HEK293 (cell line): ENCODE results near the gene MOCS3.

Source experiments
- GLIS2 ChIP-seq: fragments of 450-650 bp; formaldehyde crosslinking; IDR thresholded peaks from 2 replicates; pipeline ENCODE4 v1.5.1; 2016; ENCODE audit warnings: missing biosample characterization, missing genetic modification characterization
- PRDM10 ChIP-seq: fragments of 450-650 bp; formaldehyde crosslinking; IDR thresholded peaks from 2 replicates; pipeline ENCODE4 v1.5.1; 2016; ENCODE audit warnings: missing biosample characterization, missing genetic modification characterization
- RBAK ChIP-seq: fragments of 450-650 bp; formaldehyde crosslinking; IDR thresholded peaks from 2 replicates; pipeline ENCODE4 v1.5.1; 2016; ENCODE audit warnings: missing biosample characterization, missing genetic modification characterization
- SETDB1 ChIP-seq: IDR thresholded peaks from one replicate; pipeline ENCODE4 v1.6.1; 2017; ENCODE audit warnings: mild to moderate bottlenecking, low read length, moderate library complexity, mixed read lengths; ENCODE audit not compliant: insufficient read length
- SP7 ChIP-seq: fragments of 450-650 bp; formaldehyde crosslinking; IDR thresholded peaks from 2 replicates; pipeline ENCODE4 v1.5.1; 2016; ENCODE audit warnings: missing biosample characterization, missing genetic modification characterization
- ZNF10 ChIP-seq: fragments of 450-650 bp; formaldehyde crosslinking; IDR thresholded peaks from 2 replicates; pipeline ENCODE4 v1.5.1; 2017; ENCODE audit warnings: missing biosample characterization, missing genetic modification characterization
- ZNF184 ChIP-seq: fragments of 450-650 bp; IDR thresholded peaks from 2 replicates; pipeline ENCODE4 v1.5.1; 2018; ENCODE audit warnings: missing biosample characterization, mild to moderate bottlenecking, missing genetic modification characterization
- ZNF280D ChIP-seq: fragments of 450-650 bp; formaldehyde crosslinking; IDR thresholded peaks from 2 replicates; pipeline ENCODE4 v1.5.1; 2016; ENCODE audit warnings: missing biosample characterization, missing genetic modification characterization
- ZNF416 ChIP-seq: fragments of 450-650 bp; formaldehyde crosslinking; IDR thresholded peaks from 2 replicates; pipeline ENCODE4 v1.5.1; 2016; ENCODE audit warnings: missing biosample characterization, missing genetic modification characterization
- ZNF433 ChIP-seq: fragments of 450-650 bp; formaldehyde crosslinking; IDR thresholded peaks from 2 replicates; pipeline ENCODE4 v1.5.1; 2016; ENCODE audit warnings: missing biosample characterization, missing genetic modification characterization, low read depth
- ZNF449 ChIP-seq: fragments of 450-650 bp; formaldehyde crosslinking; IDR thresholded peaks from 2 replicates; pipeline ENCODE4 v1.5.1; 2017; ENCODE audit warnings: missing biosample characterization, mild to moderate bottlenecking, missing genetic modification characterization, moderate library complexity
- ZNF473 ChIP-seq: fragments of 450-650 bp; formaldehyde crosslinking; IDR thresholded peaks from 2 replicates; pipeline ENCODE4 v1.5.1; 2017; ENCODE audit warnings: missing biosample characterization, missing genetic modification characterization
- ZNF488 ChIP-seq: fragments of 450-650 bp; formaldehyde crosslinking; IDR thresholded peaks from 2 replicates; pipeline ENCODE4 v1.5.1; 2016; ENCODE audit warnings: missing biosample characterization, missing genetic modification characterization
- ZNF514 ChIP-seq: fragments of 450-650 bp; formaldehyde crosslinking; IDR thresholded peaks from 2 replicates; pipeline ENCODE4 v1.5.1; 2016; ENCODE audit warnings: missing biosample characterization, missing genetic modification characterization
- ZNF518A ChIP-seq: fragments of 450-650 bp; formaldehyde crosslinking; conservative IDR thresholded peaks from 2 replicates; pipeline ENCODE4 v1.5.1; 2016; ENCODE audit warnings: low read depth, missing biosample characterization, missing genetic modification characterization
- ZNF529 ChIP-seq: fragments of 450-650 bp; formaldehyde crosslinking; IDR thresholded peaks from 2 replicates; pipeline ENCODE4 v1.5.1; 2017; ENCODE audit warnings: missing genetic modification characterization, missing biosample characterization; ENCODE audit not compliant: insufficient replicate concordance
- ZNF548 ChIP-seq: fragments of 450-650 bp; formaldehyde crosslinking; IDR thresholded peaks from 2 replicates; pipeline ENCODE4 v1.5.1; 2016; ENCODE audit warnings: missing biosample characterization, missing genetic modification characterization
- ZNF558 ChIP-seq: fragments of 450-650 bp; formaldehyde crosslinking; IDR thresholded peaks from 2 replicates; pipeline ENCODE4 v1.5.1; 2016; ENCODE audit warnings: missing biosample characterization, missing genetic modification characterization
- ZNF621 ChIP-seq: fragments of 450-650 bp; formaldehyde crosslinking; IDR thresholded peaks from 2 replicates; pipeline ENCODE4 v1.5.1; 2017; ENCODE audit warnings: missing biosample characterization, missing genetic modification characterization
- ZNF704 ChIP-seq: fragments of 450-650 bp; formaldehyde crosslinking; IDR thresholded peaks from 2 replicates; pipeline ENCODE4 v1.5.1; 2016; ENCODE audit warnings: missing biosample characterization, missing genetic modification characterization
- ZNF76 ChIP-seq: fragments of 450-650 bp; formaldehyde crosslinking; IDR thresholded peaks from 2 replicates; pipeline ENCODE4; 2016; ENCODE audit warnings: low read depth, missing biosample characterization, missing genetic modification characterization, borderline replicate concordance
- ZNF792 ChIP-seq: fragments of 450-650 bp; formaldehyde crosslinking; IDR thresholded peaks from 2 replicates; pipeline ENCODE4 v1.5.1; 2016; ENCODE audit warnings: missing biosample characterization, missing genetic modification characterization

Gene MOCS3

GRCh38 chr20:50929299-50930138 is 29.1 kb upstream of the MOCS3 start (continued):
- TF ChIP-seq GLIS2 (tag by site-specific recombination) (peak; percentile 74), ZNF488 (tag by site-specific recombination) (no peak), SETDB1 (no peak), ZNF518A (tag by site-specific recombination) (no peak; the same call in 1 of the 2 replicates), ZNF433 (tag by site-specific recombination) (no peak), ZNF449 (tag by site-specific recombination) (no peak; the same call in 1 of the 2 replicates), RBAK (no peak), ZNF621 (no peak), ZNF10 (tag by site-specific recombination) (peak; percentile 71; the same call in 1 of the 2 replicates), PRDM10 (tag by site-specific recombination) (peak; percentile 47; the same call in 1 of the 2 replicates), ZNF280D (tag by site-specific recombination) (peak; percentile 34; the same call in 1 of the 2 replicates), ZNF184 (no peak; the same call in 1 of the 2 replicates), ZNF548 (no peak), ZNF76 (tag by site-specific recombination) (peak; percentile 92), ZNF514 (no peak), ZNF529 (no peak), ZNF416 (no peak), SP7 (tag by site-specific recombination) (peak; percentile 78), ZNF558 (tag by site-specific recombination) (peak; percentile 55; the same call in 1 of the 2 replicates), ZNF792 (no peak), ZNF473 (tag by site-specific recombination) (no peak), ZNF704 (tag by site-specific recombination) (no peak)
